HG02623 (cell line): Measurements from ENCODE around the gene KDF1.
"Not testable (repeated sequence)": the region's sequence is repeated elsewhere in the genome, so short reads cannot be mapped to it uniquely, and the experiment has no call there.

Experiments used
- ATAC-seq: cut with Tn5 transposase; IDR thresholded peaks from one replicate; pipeline ENCODE4 v1.9.1; 2021; ENCODE audit warnings: moderate library complexity; ENCODE audit not compliant: unreplicated experiment

KDF1 gene

DNA sequence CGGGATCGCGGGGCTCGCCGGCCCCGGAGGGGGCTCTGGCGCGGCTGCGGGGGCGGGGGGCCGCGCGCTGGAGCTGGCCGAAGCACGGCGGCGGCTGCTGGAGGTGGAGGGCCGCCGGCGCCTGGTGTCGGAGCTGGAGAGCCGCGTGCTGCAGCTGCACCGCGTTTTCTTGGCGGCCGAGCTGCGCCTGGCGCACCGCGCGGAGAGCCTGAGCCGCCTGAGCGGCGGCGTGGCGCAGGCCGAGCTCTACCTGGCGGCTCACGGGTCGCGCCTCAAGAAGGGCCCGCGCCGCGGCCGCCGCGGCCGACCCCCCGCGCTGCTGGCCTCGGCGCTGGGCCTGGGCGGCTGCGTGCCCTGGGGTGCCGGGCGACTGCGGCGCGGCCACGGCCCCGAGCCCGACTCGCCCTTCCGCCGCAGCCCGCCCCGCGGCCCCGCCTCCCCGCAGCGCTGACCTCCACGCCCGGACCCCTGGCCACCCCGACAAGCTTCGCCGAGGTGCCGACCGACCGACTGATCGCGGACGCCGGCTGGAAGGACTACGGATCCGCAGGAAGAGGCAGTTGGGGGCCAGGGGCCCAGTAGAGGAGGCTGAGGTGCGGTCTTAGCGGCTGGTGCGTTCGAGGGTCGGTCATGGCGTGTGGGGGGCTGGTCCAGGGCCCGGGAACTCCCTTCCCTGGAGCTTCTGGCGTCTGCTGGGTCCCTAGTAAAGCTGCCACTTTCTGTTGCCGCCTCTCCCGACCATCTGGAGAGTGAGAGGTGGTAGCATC lies 33.9 kb upstream of the KDF1 start:
- no peak for ATAC-seq

- no peak for ATAC-seq
Measured at GRCh38 chr1:26993237-26994019, 33.2 kb upstream of the KDF1 start, which contains the start of gene TRNP1. TRNP1 (plus strand) TSS chr1:26993692; CDS start chr1:26993787, 95 bp downstream.

- ATAC-seq, result no peak
Measured at GRCh38 chr1:26991310-26992116, 31.2 kb upstream of the KDF1 start.

DNA sequence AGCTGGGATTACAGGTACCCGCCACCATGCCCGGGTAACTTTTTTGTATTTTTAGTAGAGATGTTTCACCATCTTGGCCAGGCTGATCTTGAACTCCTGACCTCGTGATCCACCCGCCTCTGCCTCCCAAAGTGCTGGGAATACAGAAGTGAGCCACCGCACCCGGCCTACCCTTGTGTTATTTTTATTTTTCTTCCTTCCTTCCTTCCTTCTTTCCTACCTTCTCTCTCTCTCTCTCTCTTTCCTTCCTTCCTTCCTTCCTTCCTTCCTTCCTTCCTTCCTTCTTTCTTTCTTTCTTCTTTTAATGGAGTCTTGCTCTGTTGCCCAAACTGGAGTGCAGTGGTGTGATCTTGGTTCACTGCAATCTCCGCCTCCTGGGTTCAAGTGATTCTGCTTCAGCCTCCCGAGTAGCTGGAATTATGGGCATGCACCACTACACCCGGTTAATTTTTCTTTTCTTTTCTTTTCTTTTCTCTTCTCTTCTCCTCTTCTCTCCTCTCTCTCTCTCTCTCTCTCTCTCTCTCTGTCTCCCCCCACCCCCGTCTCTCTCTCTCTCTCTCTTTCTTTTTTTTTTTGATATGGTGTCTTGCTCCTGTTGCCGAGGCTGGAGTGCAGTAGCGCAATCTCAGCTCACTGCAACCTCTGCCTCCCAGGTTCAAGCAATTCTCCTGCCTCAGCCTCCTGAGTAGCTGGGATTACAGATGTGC lies 29.3 kb upstream of the KDF1 start:
- ATAC-seq, result not testable (repeated sequence)

GRCh38 chr1:26986658-26987057 lies 26.4 kb upstream of the KDF1 start:
- ATAC-seq, result no peak

- ATAC-seq, result no peak
Measured at GRCh38 chr1:26984291-26984690, 24.0 kb upstream of the KDF1 start.

DNA sequence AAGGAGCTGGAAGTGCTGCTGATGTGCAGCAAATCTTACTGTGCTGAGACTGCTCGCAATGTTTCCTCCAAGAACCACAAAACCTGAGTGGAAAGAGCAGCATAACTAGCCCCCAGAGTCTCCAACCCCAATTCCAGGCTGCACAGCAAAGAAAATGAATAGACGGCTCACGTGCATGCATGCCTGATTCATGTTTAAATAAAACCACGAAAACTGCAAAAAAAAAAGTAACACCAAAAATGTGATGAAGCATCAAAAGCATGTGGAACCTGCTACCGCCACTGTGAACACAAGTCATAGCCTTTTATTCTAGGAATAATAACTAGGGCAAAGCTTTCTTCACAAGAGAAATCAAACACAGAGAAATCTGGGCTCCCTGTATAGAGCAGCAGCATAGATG lies 23.6 kb upstream of the KDF1 start:
- no peak for ATAC-seq

DNA sequence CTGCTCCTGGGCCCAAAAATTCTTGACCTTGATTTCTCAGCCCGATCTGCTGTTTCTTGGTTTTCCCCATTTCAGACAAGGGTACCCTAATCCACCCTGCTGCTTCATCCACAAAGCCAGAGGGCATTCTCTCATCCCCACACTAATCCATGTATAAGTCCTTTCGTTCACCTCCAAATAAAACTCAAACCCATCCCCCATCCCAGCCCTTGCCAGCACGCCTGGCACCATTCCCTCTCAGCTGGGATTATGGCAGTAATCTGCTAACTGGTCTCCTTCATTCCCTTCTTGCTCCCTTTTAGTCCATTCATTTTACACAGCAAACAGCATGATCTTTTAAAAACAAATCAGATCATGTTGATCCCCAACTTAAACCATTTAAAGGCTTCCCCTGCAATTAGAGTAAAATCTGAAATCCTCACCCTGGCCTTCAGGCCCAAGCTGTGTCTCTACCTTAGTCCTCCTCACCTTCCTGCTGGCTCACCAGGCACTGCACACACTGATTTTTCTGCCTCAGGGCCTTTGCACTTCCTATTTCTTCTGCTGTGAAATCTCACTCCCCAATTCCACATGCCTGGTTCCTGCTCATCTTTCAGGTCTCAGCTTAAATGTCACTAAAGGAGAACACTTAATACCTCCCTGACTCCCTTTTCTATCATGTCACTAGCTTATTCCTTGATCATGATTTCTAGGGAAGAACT lies 21.0 kb upstream of the KDF1 start:
- no peak for ATAC-seq

- no peak for ATAC-seq
Measured at GRCh38 chr1:26978901-26979300, 18.6 kb upstream of the KDF1 start.

DNA sequence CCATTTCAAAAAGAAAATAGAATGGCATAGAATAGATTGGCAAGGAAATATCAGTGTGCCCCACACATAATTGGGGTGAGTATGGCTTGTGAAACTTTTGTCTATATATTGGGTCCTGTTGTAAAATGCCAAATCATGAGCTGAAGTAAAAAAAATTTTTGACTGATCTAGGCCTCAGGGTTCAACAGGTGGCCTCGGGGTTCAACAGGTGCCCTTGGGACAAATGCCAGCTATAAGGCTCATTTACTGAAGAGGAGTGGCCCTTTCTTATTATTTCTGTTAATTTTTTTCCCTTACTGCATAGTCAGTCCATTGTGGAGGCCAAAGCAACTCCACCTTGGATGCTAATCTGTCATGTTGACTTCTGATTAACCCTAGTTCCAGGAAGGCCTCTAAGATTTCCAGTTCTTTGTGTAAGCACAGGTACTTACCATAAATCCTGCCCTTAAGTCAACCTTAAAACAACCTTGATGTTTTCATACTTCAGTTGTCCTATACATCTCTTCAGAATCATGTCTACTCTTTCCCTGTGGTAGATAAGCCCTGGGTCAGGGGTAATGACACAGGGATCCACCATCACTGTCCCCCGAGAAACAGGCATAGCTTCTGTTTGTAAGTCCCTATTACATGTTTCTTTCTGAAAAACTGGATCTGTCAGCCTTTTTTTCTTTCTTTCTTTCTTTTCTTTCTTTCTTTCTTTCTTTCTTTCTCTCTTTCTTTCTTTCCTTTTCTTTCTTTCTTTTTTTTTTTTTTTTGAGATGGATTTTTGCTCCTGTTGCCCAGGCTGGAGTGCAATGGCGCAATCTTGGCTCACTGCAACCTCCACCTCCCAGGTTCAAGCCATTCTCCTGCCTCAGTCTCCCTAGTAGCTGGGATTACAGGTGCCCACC lies 16.6 kb upstream of the KDF1 start:
- ATAC-seq, result no peak

- no peak for ATAC-seq
Measured at GRCh38 chr1:26972821-26973220, 12.6 kb upstream of the KDF1 start.

GRCh38 chr1:26972390-26972789 lies 12.1 kb upstream of the KDF1 start:
- ATAC-seq, result no peak

DNA sequence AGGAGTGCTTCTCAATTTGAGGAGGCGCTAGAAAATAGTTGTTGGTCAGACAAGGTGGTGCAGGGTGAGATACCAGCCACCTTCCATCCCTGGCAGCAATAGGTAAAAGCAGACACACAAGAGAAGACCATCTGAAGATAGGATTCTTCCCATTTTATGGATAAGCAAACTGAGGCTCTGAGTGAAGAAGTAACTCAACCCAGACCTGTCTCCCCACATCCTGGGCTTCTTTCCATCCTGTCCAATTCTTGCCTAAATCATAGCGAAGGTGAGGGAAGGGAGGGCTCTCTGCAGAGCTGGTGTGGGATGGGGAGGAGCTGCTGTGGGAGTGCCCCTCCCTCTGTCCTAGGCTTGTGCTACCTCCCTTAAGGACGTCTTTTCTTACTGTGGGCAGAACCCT lies 11.3 kb upstream of the KDF1 start:
- ATAC-seq, result no peak

- no peak for ATAC-seq
Measured at GRCh38 chr1:26970810-26971209, 10.5 kb upstream of the KDF1 start.

GRCh38 chr1:26965628-26966027 lies 5.4 kb upstream of the KDF1 start:
- no peak for ATAC-seq

DNA sequence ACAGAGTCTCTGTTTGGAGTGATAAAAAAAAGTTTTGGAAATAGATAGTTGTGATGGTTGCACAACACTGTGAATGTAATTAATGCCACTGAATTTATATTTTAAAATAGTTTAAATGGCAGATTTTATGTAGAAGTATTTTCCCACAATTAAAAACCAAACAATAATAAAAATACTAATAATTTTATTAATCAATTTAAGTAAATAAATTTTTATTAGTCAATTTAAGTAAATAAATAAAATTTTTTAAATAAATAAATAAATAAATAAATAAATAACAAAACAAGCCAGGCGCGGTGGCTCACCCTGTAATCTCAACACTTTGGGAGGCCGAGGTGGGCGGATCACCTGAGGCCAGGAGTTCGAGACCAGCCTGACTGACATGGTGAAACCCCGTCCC lies 4.9 kb upstream of the KDF1 start:
- no peak for ATAC-seq

GRCh38 chr1:26961826-26962225 lies 1.6 kb upstream of the KDF1 start:
- no peak for ATAC-seq

GRCh38 chr1:26960625-26960966 lies 328 bp upstream of the KDF1 start:
- ATAC-seq, result no peak

- ATAC-seq, result no peak
Measured at GRCh38 chr1:26959270-26959669, 998 bp downstream of the KDF1 start.
